Neural cell (in vitro differentiated cells): ENCODE results near the gene RERE. TPM values are rescaled to one million over a fixed set of nuclear protein-coding genes. Genes with fewer than 3 reads are reported as not detected.

Source experiments
- H2AFZ ChIP-seq: fragments of 200-600, 300-800 bp; sonication (generic), shearing (Covaris generic); 2 replicates; pipeline ENCODE4 v1.6.0; 2014; ENCODE audit warnings: low read depth, mild to moderate bottlenecking, antibody characterized with exemption, low read length, moderate library complexity
- H3F3A ChIP-seq: fragments of 200-600 bp; shearing (Covaris generic); 2 replicates; pipeline ENCODE4 v1.6.1; 2016; ENCODE audit warnings: mild to moderate bottlenecking, moderate library complexity, mixed read lengths, antibody characterized with exemption, low read length; ENCODE audit not compliant: insufficient read depth, poor library complexity, severe bottlenecking
- H3K27ac ChIP-seq: fragments of 200-600, 300-800 bp; sonication (generic), shearing (Covaris generic); 2 replicates; pipeline ENCODE4 v1.5.1; 2014; ENCODE audit warnings: mild to moderate bottlenecking, low read length, moderate library complexity
- H3K27me3 ChIP-seq: fragments of 300-800, 200-600 bp; sonication (generic), shearing (Covaris generic); 2 replicates; pipeline ENCODE4 v1.6.0; 2014; ENCODE audit warnings: mild to moderate bottlenecking, low read depth, low read length, moderate library complexity; ENCODE audit not compliant: insufficient read depth
- H3K36me3 ChIP-seq: fragments of 300-800, 200-600 bp; sonication (generic), shearing (Covaris generic); 2 replicates; pipeline ENCODE4 v1.5.1; 2014; ENCODE audit warnings: mild to moderate bottlenecking, antibody characterized with exemption, low read length, moderate library complexity; ENCODE audit not compliant: insufficient read depth
- H3K4me2 ChIP-seq: fragments of 300-800, 200-600 bp; sonication (generic), shearing (Covaris generic); 2 replicates; pipeline ENCODE4 v1.6.0; 2014; ENCODE audit warnings: mild to moderate bottlenecking, low read length
- H3K4me3 ChIP-seq: fragments of 300-800, 200-600 bp; sonication (generic), shearing (Covaris generic); 2 replicates; pipeline ENCODE4 v1.5.1; 2014; ENCODE audit warnings: mild to moderate bottlenecking, low read length, moderate library complexity
- H3K79me2 ChIP-seq: fragments of 200-600 bp; shearing (Covaris generic); replicated peaks from 2 replicates; pipeline ENCODE4 v1.6.0; 2014; ENCODE audit warnings: mild to moderate bottlenecking, low read length, moderate library complexity; ENCODE audit not compliant: insufficient read depth
- H3K9ac ChIP-seq: fragments of 300-800, 200-600 bp; sonication (generic), shearing (Covaris generic); 2 replicates; pipeline ENCODE4 v1.6.1; 2016; ENCODE audit warnings: mild to moderate bottlenecking, low read length, mixed read lengths
- H3K9me2 ChIP-seq: fragments of 200-600 bp; shearing (Covaris generic); 2 replicates; pipeline ENCODE4 v1.6.1; 2016; ENCODE audit warnings: mild to moderate bottlenecking, low read length, mixed read lengths; ENCODE audit not compliant: insufficient read depth
- H3K9me3 ChIP-seq: fragments of 200-600, 300-800 bp; sonication (generic), shearing (Covaris generic); 2 replicates; pipeline ENCODE4 v1.6.1; 2016; ENCODE audit warnings: mild to moderate bottlenecking, mixed run types, low read length, moderate library complexity, mixed read lengths
- H4K20me1 ChIP-seq: fragments of 200-600 bp; shearing (Covaris generic); 2 replicates; pipeline ENCODE4 v1.6.1; 2016; ENCODE audit warnings: mild to moderate bottlenecking, mixed run types; ENCODE audit not compliant: insufficient read depth
- CTCF ChIP-seq: fragments of 450-650 bp; IDR thresholded peaks from 2 replicates; pipeline ENCODE4 v1.5.1; 2014; ENCODE audit warnings: antibody characterized with exemption, mild to moderate bottlenecking, moderate library complexity; ENCODE audit not compliant: poor library complexity, severe bottlenecking
- EP300 ChIP-seq: fragments of 450-650 bp; conservative IDR thresholded peaks from 2 replicates; pipeline ENCODE4 v1.6.1; 2014; ENCODE audit warnings: antibody characterized with exemption, mild to moderate bottlenecking, moderate library complexity; ENCODE audit not compliant: poor library complexity, severe bottlenecking
- EZH2 ChIP-seq: fragments of 200-600, 300-800 bp; shearing (Covaris generic), sonication (generic); IDR thresholded peaks from 2 replicates; pipeline ENCODE4 v1.6.1; 2014; ENCODE audit warnings: antibody characterized with exemption, low read length, borderline replicate concordance, mild to moderate bottlenecking; ENCODE audit not compliant: insufficient read depth, poor library complexity, severe bottlenecking
- MXI1 ChIP-seq: fragments of 450-650 bp; conservative IDR thresholded peaks from 2 replicates; pipeline ENCODE4 v1.6.1; 2014; ENCODE audit warnings: antibody characterized with exemption, mild to moderate bottlenecking; ENCODE audit not compliant: poor library complexity, severe bottlenecking
- POLR2AphosphoS5 ChIP-seq: IDR thresholded peaks from 2 replicates; pipeline ENCODE4 v1.6.1; 2012
- RAD21 ChIP-seq: fragments of 450-650 bp; conservative IDR thresholded peaks from 2 replicates; pipeline ENCODE4 v1.6.1; 2014; ENCODE audit warnings: antibody characterized with exemption, mild to moderate bottlenecking, moderate library complexity
- REST ChIP-seq: IDR thresholded peaks from 2 replicates; pipeline ENCODE4 v1.6.1; 2012; ENCODE audit warnings: borderline replicate concordance
- SMC3 ChIP-seq: fragments of 450-650 bp; conservative IDR thresholded peaks from 2 replicates; pipeline ENCODE4 v1.6.1; 2014; ENCODE audit warnings: antibody characterized with exemption, mild to moderate bottlenecking, moderate library complexity; ENCODE audit not compliant: poor library complexity
- TAF1 ChIP-seq: IDR thresholded peaks from 2 replicates; pipeline ENCODE4 v1.6.1; 2012; ENCODE audit warnings: low read depth
- polyA plus RNA-seq: library from polyadenylated mRNA; depleted of rRNA; stranded (reverse); fragments of >200 nt; gene quantifications from 2 replicates; pipeline ENCODE4 v1.2.3, GENCODE V29; 2014

Gene RERE
- polyA plus RNA-seq, 1 donor from 2014 or later = 21.0 TPM

- no peak overlapping the region for H3K27ac ChIP-seq
Measured at GRCh38 chr1:8477983-8478362, 339.5 kb downstream of the RERE start.

GRCh38 chr1:8477166-8477982 is 340.1 kb downstream of the RERE start:
- H2AFZ ChIP-seq = no peak overlapping the region
- no peaks in the 10 kb centered on the region for H4K20me1 ChIP-seq
- no peaks in the 10 kb centered on the region for H3K9me3 ChIP-seq
- H3F3A ChIP-seq = no peaks in the 10 kb centered on the region
- no peak overlapping the region for H3K4me3 ChIP-seq
- H3K4me2 ChIP-seq = no peak overlapping the region
- peaks cover 3% of the 10 kb centered on the region for H3K79me2 ChIP-seq
- H3K36me3 ChIP-seq = no peaks in the 10 kb centered on the region
- no peaks in the 10 kb centered on the region for H3K9me2 ChIP-seq
- H3K27me3 ChIP-seq = no peaks in the 10 kb centered on the region
- no peak overlapping the region for H3K9ac ChIP-seq
- H3K27ac ChIP-seq = no peak overlapping the region
- TF ChIP-seq MXI1 = no peak
- TF ChIP-seq REST = no peak
- no peak for TF ChIP-seq POLR2AphosphoS5
- TF ChIP-seq EZH2 = no peak
- TF ChIP-seq TAF1 = no peak
- TF ChIP-seq RAD21 = no peak
- no peak for TF ChIP-seq EP300
- no peak for TF ChIP-seq SMC3

More at GRCh38 chr1:8477983-8478362, 339.5 kb downstream of the RERE start:
- Histone ChIP-seq H2AFZ (no peak overlapping the region), H3K9me3 (no peaks in the 10 kb centered on the region), H3K4me3 (no peak overlapping the region), H3K79me2 (peaks cover 3% of the 10 kb centered on the region), H3K9me2 (no peaks in the 10 kb centered on the region), H3K9ac (no peak overlapping the region), H3K36me3 (no peaks in the 10 kb centered on the region), H3F3A (no peaks in the 10 kb centered on the region), H4K20me1 (no peaks in the 10 kb centered on the region), H3K4me2 (no peak overlapping the region), H3K27me3 (no peaks in the 10 kb centered on the region)
- TF ChIP-seq REST (no peak), EP300 (no peak), CTCF (no peak), TAF1 (no peak), SMC3 (no peak), MXI1 (no peak), POLR2AphosphoS5 (no peak)
